CD14-positive monocyte (primary cell): ENCODE results near the gene DPP8. TPM values are rescaled to one million over a fixed set of nuclear protein-coding genes. Genes with fewer than 3 reads are reported as not detected.

Source experiments
- DNase-seq, 3 donors: peaks; one replicate each; pipeline ENCODE4 v3.0.0-alpha.2; 2011 to 2022
- H2AFZ ChIP-seq: 2 replicates; pipeline ENCODE4 v1.6.0; 2012; ENCODE audit warnings: mild to moderate bottlenecking, low read depth, low read length, inconsistent platforms; ENCODE audit not compliant: insufficient read depth, poor library complexity, severe bottlenecking
- H3K27ac ChIP-seq, 2 donors: 1 replicate in 1 of 2; 2 replicates in 1 of 2; pipeline ENCODE4 v1.5.1; 2012 to 2013; ENCODE audit warnings: low read length in 2 of 2, control low read depth in 1 of 2, inconsistent platforms in 1 of 2, low read depth in 1 of 2, mild to moderate bottlenecking in 1 of 2
- H3K27me3 ChIP-seq, 2 donors: one replicate each; pipeline versions ENCODE4 v1.6.0 to v1.6.1; 2011 to 2013; ENCODE audit warnings: low read length in 2 of 2; ENCODE audit not compliant: control insufficient read depth in 2 of 2, insufficient read depth in 2 of 2
- H3K36me3 ChIP-seq, 2 donors: replicated peaks in 1 of 2; 1 replicate in 1 of 2; 2 replicates in 1 of 2; pipeline versions ENCODE4 v1.5.1 to v1.6.1; 2012 to 2013; ENCODE audit warnings: low read length in 2 of 2, control low read depth in 1 of 2, inconsistent platforms in 1 of 2, mild to moderate bottlenecking in 1 of 2; ENCODE audit not compliant: insufficient read depth in 2 of 2, control insufficient read depth in 1 of 2
- H3K4me1 ChIP-seq, 2 donors: 1 replicate in 1 of 2; 2 replicates in 1 of 2; pipeline versions ENCODE4 v1.5.1 to v1.6.1; 2012 to 2013; ENCODE audit warnings: low read length in 2 of 2, control low read depth in 1 of 2, inconsistent platforms in 1 of 2, mild to moderate bottlenecking in 1 of 2, moderate library complexity in 1 of 2; ENCODE audit not compliant: insufficient read depth in 2 of 2, control insufficient read depth in 1 of 2
- H3K4me2 ChIP-seq: replicated peaks from 2 replicates; pipeline ENCODE3; 2012; ENCODE audit warnings: low read length, moderate library complexity, mild to moderate bottlenecking; ENCODE audit not compliant: poor library complexity, severe bottlenecking; ENCODE audit errors: extremely low read depth
- H3K4me3 ChIP-seq, 3 experiments: fragments of 200-600 bp in 1 of 3; sonication (generic) in 1 of 3; replicated peaks in 1 of 3; 1 replicate in 2 of 3; 2 replicates in 1 of 3; pipeline ENCODE4 v1.5.1; 2011 to 2013; ENCODE audit warnings: low read length in 3 of 3, mild to moderate bottlenecking in 3 of 3, control low read depth in 2 of 3, low read depth in 2 of 3, inconsistent platforms in 1 of 3, moderate library complexity in 1 of 3
- H3K79me2 ChIP-seq: 2 replicates; pipeline ENCODE4 v1.6.0; 2012; ENCODE audit warnings: mild to moderate bottlenecking, control low read depth, inconsistent platforms, low read length, moderate library complexity; ENCODE audit not compliant: insufficient read depth
- H3K9ac ChIP-seq: 2 replicates; pipeline ENCODE4 v1.6.0; 2017; ENCODE audit warnings: low read length, mild to moderate bottlenecking; ENCODE audit not compliant: insufficient read depth, poor library complexity, severe bottlenecking
- H3K9me3 ChIP-seq, 2 donors: replicated peaks in 1 of 2; 1 replicate in 1 of 2; 2 replicates in 1 of 2; pipeline versions ENCODE4 v1.5.1 to v1.6.1; 2012 to 2013; ENCODE audit warnings: low read length in 2 of 2, control low read depth in 1 of 2; ENCODE audit not compliant: control insufficient read depth in 1 of 2, insufficient read depth in 1 of 2
- H4K20me1 ChIP-seq: 2 replicates; pipeline ENCODE4 v1.6.0; 2012; ENCODE audit warnings: mild to moderate bottlenecking, low read length, control low read depth, moderate library complexity; ENCODE audit not compliant: insufficient read depth
- H3K27ac Mint-ChIP-seq, 7 donors: one replicate each; pipeline ENCODE4 v1.8.0; 2020; ENCODE audit warnings: mild to moderate bottlenecking in 7 of 7, mixed read lengths in 7 of 7, moderate library complexity in 6 of 7, inconsistent platforms in 2 of 7
- H3K27me3 Mint-ChIP-seq, 3 donors: one replicate each; pipeline ENCODE4 v1.8.0; 2021 to 2022; ENCODE audit warnings: low read depth in 3 of 3, mild to moderate bottlenecking in 3 of 3, mixed read lengths in 3 of 3, moderate library complexity in 3 of 3, inconsistent platforms in 1 of 3
- H3K36me3 Mint-ChIP-seq, 2 donors: one replicate each; pipeline ENCODE4 v1.8.0; 2020; ENCODE audit warnings: mixed read lengths in 2 of 2, inconsistent platforms in 1 of 2, mild to moderate bottlenecking in 1 of 2
- H3K4me1 Mint-ChIP-seq: one replicate; pipeline ENCODE4 v1.8.0; 2020; ENCODE audit warnings: mild to moderate bottlenecking, mixed read lengths
- H3K4me3 Mint-ChIP-seq, 2 donors: one replicate each; pipeline ENCODE4 v1.8.0; 2020; ENCODE audit warnings: mild to moderate bottlenecking in 2 of 2, mixed read lengths in 2 of 2, moderate library complexity in 1 of 2
- H3K9me3 Mint-ChIP-seq, 7 donors: one replicate each; pipeline ENCODE4 v1.8.0; 2020 to 2022; ENCODE audit warnings: mixed read lengths in 7 of 7, mild to moderate bottlenecking in 6 of 7, moderate library complexity in 6 of 7, inconsistent platforms in 2 of 7
- WGBS: methylation state at CpG from one replicate; pipeline ENCODE4 v1.1.5; 2013; ENCODE audit warnings: missing lambda C conversion rate; ENCODE audit not compliant: insufficient coverage; 5-methylcytosine and 5-hydroxymethylcytosine counted together
- intact Hi-C, 2 donors: fragments of 100-400 bp; cut with micrococcal nuclease; formaldehyde crosslinking; loops; one replicate each; pipeline versions ENCODE4 v1.15.0 to v1.15.1; 2023
- polyA minus RNA-seq: library from RNA; depleted of rRNA, polyadenylated mRNA; stranded (reverse); fragments of >200 nt; gene quantifications from 2 replicates; pipeline ENCODE4 v1.2.3, GENCODE V29; 2012
- polyA plus RNA-seq, 3 donors: library from polyadenylated mRNA; depleted of rRNA in 1 of 3; unstranded in 2 of 3; stranded (reverse) in 1 of 3; fragments of 300-500 nt in 2 of 3; fragments of >200 nt in 1 of 3; fragmentation: Illumina TruSeq in 2 of 3; gene quantifications; 1 replicate in 2 of 3; 2 replicates in 1 of 3; pipeline ENCODE4 v1.2.3, GENCODE V29; 2012 to 2021
- total RNA-seq, 12 experiments: library from RNA in 1 of 12; stranded (reverse) in 1 of 12; fragments of 120-200 nt in 1 of 12; gene quantifications; one replicate each; pipeline ENCODE4 v1.2.4 and lab custom pipeline; 2013 to 2026; ENCODE audit warnings: mixed read lengths in 6 of 12, inconsistent platforms in 1 of 12
- TF ChIP-seq, protein P1 (sequence below): fragments of 200-600 bp; IDR thresholded peaks from one replicate; pipeline ENCODE4 v1.8.0; 2022; ENCODE audit warnings: antibody characterized with exemption, mild to moderate bottlenecking

DPP8 gene
- 31.8 TPM for total RNA-seq (2013)
- polyA plus RNA-seq, result 10 to 100 TPM; 18.3 to 48.3 (median 38.7) TPM
- polyA minus RNA-seq, result 21.2 and 27.0 TPM in 2 replicates
- 26.9 to 59.6 (median 47.7) reads per million in 11 experiments for total RNA-seq (lab: John Stamatoyannopoulos, UW)

DNA sequence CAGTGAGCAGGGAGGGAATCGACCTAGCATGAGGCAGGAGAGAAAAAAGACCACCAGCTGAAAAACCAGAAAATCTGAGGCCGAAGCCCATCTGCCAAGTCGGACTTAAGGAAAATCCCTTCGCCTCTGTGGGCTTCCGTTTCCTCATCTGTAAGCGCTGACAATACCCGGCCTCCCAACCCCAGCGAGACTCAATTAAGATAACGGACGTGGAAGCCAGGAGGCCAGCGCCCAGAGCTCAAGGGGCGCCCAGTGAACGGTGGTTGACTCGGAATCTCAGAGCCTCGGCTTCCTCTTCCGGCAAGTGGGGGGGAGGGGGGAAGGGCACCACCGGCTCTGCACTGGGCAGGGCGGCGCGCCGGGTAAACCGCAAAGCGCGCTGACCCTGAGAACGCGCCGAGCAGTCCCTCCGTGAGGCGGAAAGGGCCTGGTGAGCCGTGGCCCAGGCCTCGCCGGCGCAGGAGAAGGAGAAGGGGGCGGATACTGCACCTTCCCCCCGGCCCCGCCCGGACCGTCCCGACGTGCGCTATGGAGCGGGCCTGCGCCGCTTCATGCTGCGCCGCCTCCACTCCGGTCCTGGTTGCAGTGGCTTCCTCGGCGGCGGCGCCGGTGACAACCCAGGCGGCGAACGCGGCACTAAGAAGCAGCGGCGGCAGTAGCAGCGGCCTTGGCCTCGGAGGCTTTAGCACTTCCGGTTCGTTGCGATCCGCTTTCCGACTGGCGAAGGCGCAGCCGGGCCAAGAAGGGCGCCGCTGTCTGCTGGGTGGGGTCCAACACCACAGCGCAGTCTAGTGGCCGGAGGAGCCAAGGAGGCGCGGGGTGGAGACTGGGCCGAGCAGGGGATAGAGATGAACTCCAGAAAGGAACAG, at the start of gene DPP8:
Gene DPP8, minus strand, starts transcription at position 693 of the 869 bp plus-strand sequence. CDS start 5,136 bp downstream, outside the sequence.
- Mint-ChIP-seq H3K27ac (peak within 1 kb of the TSS; percentile 93 to 98 (median 95)), H3K27me3 (no peaks in the 10 kb centered on the region), H3K4me3 (peak within 1 kb of the TSS; percentile 91 to 99), H3K36me3 (peaks cover 11 to 18% of the 10 kb centered on the region in 2 donors), H3K4me1 (peaks cover 21% of the 10 kb centered on the region), H3K9me3 (peaks cover 0 to 1% (median 0%) of the 10 kb centered on the region in 7 donors)
- Histone ChIP-seq H3K4me1 (peaks cover 10 to 26% of the 10 kb centered on the region in 2 donors), H3K9me3 (no peaks in the 10 kb centered on the region), H3K9ac (peak within 1 kb of the TSS; percentile 95), H3K27me3 (no peaks in the 10 kb centered on the region), H3K79me2 (peaks cover 52% of the 10 kb centered on the region), H3K36me3 (peaks cover 7 to 29% of the 10 kb centered on the region in 2 donors), H3K27ac (peak within 1 kb of the TSS; percentile 80 to 94), H2AFZ (peak within 1 kb of the TSS; percentile 95), H3K4me3 (peak within 1 kb of the TSS; percentile 70 to 99 (median 92)), H4K20me1 (peaks cover 52% of the 10 kb centered on the region), H3K4me2 (peak within 1 kb of the TSS; percentile 93)
- TF ChIP-seq, protein P1, sequence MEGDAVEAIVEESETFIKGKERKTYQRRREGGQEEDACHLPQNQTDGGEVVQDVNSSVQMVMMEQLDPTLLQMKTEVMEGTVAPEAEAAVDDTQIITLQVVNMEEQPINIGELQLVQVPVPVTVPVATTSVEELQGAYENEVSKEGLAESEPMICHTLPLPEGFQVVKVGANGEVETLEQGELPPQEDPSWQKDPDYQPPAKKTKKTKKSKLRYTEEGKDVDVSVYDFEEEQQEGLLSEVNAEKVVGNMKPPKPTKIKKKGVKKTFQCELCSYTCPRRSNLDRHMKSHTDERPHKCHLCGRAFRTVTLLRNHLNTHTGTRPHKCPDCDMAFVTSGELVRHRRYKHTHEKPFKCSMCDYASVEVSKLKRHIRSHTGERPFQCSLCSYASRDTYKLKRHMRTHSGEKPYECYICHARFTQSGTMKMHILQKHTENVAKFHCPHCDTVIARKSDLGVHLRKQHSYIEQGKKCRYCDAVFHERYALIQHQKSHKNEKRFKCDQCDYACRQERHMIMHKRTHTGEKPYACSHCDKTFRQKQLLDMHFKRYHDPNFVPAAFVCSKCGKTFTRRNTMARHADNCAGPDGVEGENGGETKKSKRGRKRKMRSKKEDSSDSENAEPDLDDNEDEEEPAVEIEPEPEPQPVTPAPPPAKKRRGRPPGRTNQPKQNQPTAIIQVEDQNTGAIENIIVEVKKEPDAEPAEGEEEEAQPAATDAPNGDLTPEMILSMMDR, result peak; percentile 93
- WGBS, result under 1% methylated on average over 72 of the region's 75 CpGs
- intact Hi-C loops, result no loop called here
- peak; percentile 91 to 92 (median 92) for DNase-seq

DNA sequence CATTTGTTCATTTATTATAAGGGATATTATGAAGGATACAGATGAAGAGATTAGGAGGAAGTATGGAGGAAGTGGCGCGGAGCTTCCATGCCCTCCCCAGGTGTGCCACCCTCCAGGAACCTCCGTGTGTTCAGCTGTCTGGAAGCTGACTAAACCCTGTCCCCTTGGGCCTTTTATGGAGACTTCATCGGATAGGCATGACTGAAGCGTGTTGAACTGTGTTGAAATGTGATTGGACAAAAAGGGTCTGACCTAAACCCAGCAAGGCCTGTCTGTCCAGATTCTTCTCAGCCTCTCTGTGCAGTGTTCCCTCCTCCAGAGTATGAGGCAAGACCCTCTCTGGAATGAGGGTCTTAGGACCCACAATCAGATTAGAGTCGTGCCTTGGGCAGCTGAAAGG, 44.4 kb upstream of the DPP8 start:
- WGBS, result 98% methylated on average over 5 of the region's 6 CpGs
- H3K36me3 Mint-ChIP-seq, result peaks cover 45 to 58% of the 10 kb centered on the region in 2 donors
- no peak overlapping the region for H2AFZ ChIP-seq

More for the DNA sequence above, 44.4 kb upstream of the DPP8 start:
- peaks cover 0 to 15% (median 9%) of the 10 kb centered on the region in 7 donors for H3K9me3 Mint-ChIP-seq
- DNase-seq, result no peak
- H3K27ac Mint-ChIP-seq, result no peak overlapping the region
- H3K27ac ChIP-seq, result no peak overlapping the region
- H3K36me3 ChIP-seq, result peaks cover 7 to 68% of the 10 kb centered on the region in 2 donors
- no peak overlapping the region for H3K4me3 ChIP-seq
- no peaks in the 10 kb centered on the region for H3K4me1 ChIP-seq
- H3K79me2 ChIP-seq, result no peaks in the 10 kb centered on the region
- H3K27me3 Mint-ChIP-seq, result peaks cover 0 to under 1% (median 0%) of the 10 kb centered on the region in 3 donors
- H3K9me3 ChIP-seq, result peaks cover 0 to 3% of the 10 kb centered on the region in 2 donors
- TF ChIP-seq, protein P1, result no peak
- no peaks in the 10 kb centered on the region for H3K27me3 ChIP-seq
- no peaks in the 10 kb centered on the region for H4K20me1 ChIP-seq
- no peak overlapping the region for H3K4me3 Mint-ChIP-seq
- H3K4me1 Mint-ChIP-seq, result no peaks in the 10 kb centered on the region
- intact Hi-C loops, result no loop called here
- H3K9ac ChIP-seq, result no peak overlapping the region
- no peak overlapping the region for H3K4me2 ChIP-seq
